HepG2 (cell line): ENCODE data around the gene CTIF. TPM values are rescaled to one million over a fixed set of nuclear protein-coding genes. Genes with fewer than 3 reads are reported as not detected.

Experiments used
- CREB3 ChIP-seq: sonication (generic); formaldehyde crosslinking; IDR thresholded peaks from 2 replicates; pipeline ENCODE4 v1.5.0; 2020; ENCODE audit warnings: missing genetic modification reagents
- ERF ChIP-seq: IDR thresholded peaks from 2 replicates; pipeline ENCODE4 v1.6.1; 2018; ENCODE audit warnings: missing biosample characterization, missing genetic modification reagents
- IKZF5 ChIP-seq: IDR thresholded peaks from 2 replicates; pipeline ENCODE4 v1.6.1; 2018; ENCODE audit warnings: missing genetic modification reagents, mild to moderate bottlenecking, missing compliant biosample characterization
- ISL2 ChIP-seq: sonication (generic); formaldehyde crosslinking; IDR thresholded peaks from 2 replicates; pipeline ENCODE4 v1.5.0; 2020; ENCODE audit warnings: missing genetic modification reagents
- NAIF1 ChIP-seq: sonication (generic); formaldehyde crosslinking; IDR thresholded peaks from 2 replicates; pipeline ENCODE4 v1.5.0; 2020; ENCODE audit warnings: mild to moderate bottlenecking, missing genetic modification reagents, borderline replicate concordance
- RBM22 ChIP-seq: fragments of 200-400 bp; formaldehyde crosslinking; optimal IDR thresholded peaks from 2 replicates; pipeline ENCODE3; 2017; ENCODE audit warnings: mild to moderate bottlenecking, low read length, moderate library complexity
- SAFB2 ChIP-seq: sonication (generic); formaldehyde crosslinking; IDR thresholded peaks from 2 replicates; pipeline ENCODE4 v1.5.1; 2020; ENCODE audit warnings: missing genetic modification reagents, low read depth, mild to moderate bottlenecking, borderline replicate concordance
- STAT5B ChIP-seq: sonication (generic); formaldehyde crosslinking; IDR thresholded peaks from 2 replicates; pipeline ENCODE4 v1.4.0; 2020; ENCODE audit warnings: missing genetic modification reagents
- TOPORS ChIP-seq: sonication (generic); formaldehyde crosslinking; IDR thresholded peaks from 2 replicates; pipeline ENCODE4 v1.8.0; 2023; ENCODE audit warnings: mild to moderate bottlenecking, missing genetic modification reagents
- YY1 ChIP-seq: IDR thresholded peaks from 2 replicates; pipeline ENCODE4 v1.6.1; 2011; ENCODE audit warnings: low read length, low read depth, moderate library complexity, mild to moderate bottlenecking; ENCODE audit not compliant: insufficient read depth, insufficient replicate concordance
- ZNF18 ChIP-seq: sonication (generic); formaldehyde crosslinking; IDR thresholded peaks from 2 replicates; pipeline ENCODE4 v1.8.0; 2022; ENCODE audit warnings: mild to moderate bottlenecking, missing genetic modification reagents; ENCODE audit not compliant: insufficient replicate concordance
- ZNF280B ChIP-seq: sonication (generic); formaldehyde crosslinking; IDR thresholded peaks from 2 replicates; pipeline ENCODE4 v1.5.0; 2020; ENCODE audit warnings: missing genetic modification reagents, mild to moderate bottlenecking, borderline replicate concordance
- ZNF407 ChIP-seq: sonication (generic); formaldehyde crosslinking; IDR thresholded peaks from one replicate; pipeline ENCODE4 v1.5.1; 2020; ENCODE audit warnings: mild to moderate bottlenecking, missing genetic modification reagents; ENCODE audit errors: not compliant biosample characterization
- ZNF644 ChIP-seq: IDR thresholded peaks from 2 replicates; pipeline ENCODE4 v1.6.1; 2016; ENCODE audit warnings: low read depth
- polyA plus RNA-seq, 8 experiments: library from polyadenylated mRNA; depleted of rRNA in 3 of 8; stranded (reverse) in 7 of 8; unstranded in 1 of 8; fragments of >200 nt; fragmentation: Illumina TruSeq in 4 of 8; extraction: Trizol in 4 of 8; gene quantifications; 2 replicates each; pipeline versions ENCODE4 v1.2.1 to v1.2.3, GENCODE V29; 2011 to 2016; ENCODE audit warnings: low read depth in 4 of 8, missing spikeins in 1 of 8, mixed read lengths in 1 of 8; ENCODE audit not compliant: insufficient read depth in 1 of 8
- total RNA-seq, 5 experiments: library from RNA; depleted of rRNA; stranded (reverse); fragments of >200 nt; fragmentation: Illumina TruSeq; extraction: Trizol; gene quantifications; 2 replicates each; pipeline ENCODE4 v1.2.3, GENCODE V29; 2016; ENCODE audit warnings: low read depth in 1 of 5

Gene CTIF
- total and polyA plus RNA-seq, 2 of the 13 experiments (the other 11 are each of a cell fraction or from before 2014, with no cell fraction given), result 18.2 to 28.0 TPM

- TF ChIP-seq ZNF280B (CRISPR knock-in tag) (no peak; the same call in 1 of the 2 replicates), YY1 (peak; percentile 37), RBM22 (no peak), ZNF407 (no peak), ISL2 (CRISPR knock-in tag) (peak; percentile 58; the same call in 1 of the 2 replicates), ZNF644 (peak; percentile 26; the same call in 1 of the 2 replicates), ERF (CRISPR knock-in tag) (peak; percentile 81), SAFB2 (CRISPR knock-in tag) (peak; percentile 53; the same call in 1 of the 2 replicates), STAT5B (peak; percentile 79; the same call in 1 of the 2 replicates), NAIF1 (CRISPR knock-in tag) (no peak), TOPORS (CRISPR knock-in tag) (peak; percentile 60; the same call in 1 of the 2 replicates), ZNF18 (CRISPR knock-in tag) (no peak), IKZF5 (CRISPR knock-in tag) (peak; percentile 82; the same call in 1 of the 2 replicates), CREB3 (CRISPR knock-in tag) (no peak)
These were observed 363.4 kb downstream of the CTIF start (continued) for GRCh38 chr18:48902023-48902855.
